Suprapubic skin (tissue), 4 donors: ENCODE data around the gene PXYLP1.

ENCODE experiments used
- CTCF ChIP-seq, 2 donors: fragments of 200-600 bp in 1 of 2; fragments of 450-650 bp in 1 of 2; sonication (generic) in 1 of 2; IDR thresholded peaks; one replicate each; pipeline ENCODE4 v1.5.1; 2016 to 2019; ENCODE audit warnings: antibody characterized with exemption in 2 of 2, mild to moderate bottlenecking in 1 of 2, moderate library complexity in 1 of 2
- EP300 ChIP-seq: sonication (generic); formaldehyde crosslinking; IDR thresholded peaks from one replicate; pipeline ENCODE4 v1.6.1; 2017; ENCODE audit warnings: antibody characterized with exemption
- POLR2A ChIP-seq, 2 donors: fragments of 450-650 bp; IDR thresholded peaks; one replicate each; pipeline ENCODE4 v1.6.1; 2017; ENCODE audit warnings: antibody characterized with exemption in 2 of 2, mild to moderate bottlenecking in 2 of 2, moderate library complexity in 2 of 2
- POLR2AphosphoS5 ChIP-seq, 3 donors: sonication (generic); formaldehyde crosslinking; IDR thresholded peaks; one replicate each; pipeline ENCODE4 v1.6.1; 2017; ENCODE audit warnings: antibody characterized with exemption in 3 of 3

GRCh38 chr3:141241616-141242376 is 10.2 kb downstream of the PXYLP1 start:
- TF ChIP-seq CTCF (IDR thresholded peaks at IDR 0.05) (no peak), POLR2AphosphoS5 (IDR thresholded peaks at IDR 0.05) (no peak), POLR2A (IDR thresholded peaks at IDR 0.05) (no peak), EP300 (no peak)
